ENCODE measurements around the gene KIAA0930.

The KIAA0930 gene

DNA sequence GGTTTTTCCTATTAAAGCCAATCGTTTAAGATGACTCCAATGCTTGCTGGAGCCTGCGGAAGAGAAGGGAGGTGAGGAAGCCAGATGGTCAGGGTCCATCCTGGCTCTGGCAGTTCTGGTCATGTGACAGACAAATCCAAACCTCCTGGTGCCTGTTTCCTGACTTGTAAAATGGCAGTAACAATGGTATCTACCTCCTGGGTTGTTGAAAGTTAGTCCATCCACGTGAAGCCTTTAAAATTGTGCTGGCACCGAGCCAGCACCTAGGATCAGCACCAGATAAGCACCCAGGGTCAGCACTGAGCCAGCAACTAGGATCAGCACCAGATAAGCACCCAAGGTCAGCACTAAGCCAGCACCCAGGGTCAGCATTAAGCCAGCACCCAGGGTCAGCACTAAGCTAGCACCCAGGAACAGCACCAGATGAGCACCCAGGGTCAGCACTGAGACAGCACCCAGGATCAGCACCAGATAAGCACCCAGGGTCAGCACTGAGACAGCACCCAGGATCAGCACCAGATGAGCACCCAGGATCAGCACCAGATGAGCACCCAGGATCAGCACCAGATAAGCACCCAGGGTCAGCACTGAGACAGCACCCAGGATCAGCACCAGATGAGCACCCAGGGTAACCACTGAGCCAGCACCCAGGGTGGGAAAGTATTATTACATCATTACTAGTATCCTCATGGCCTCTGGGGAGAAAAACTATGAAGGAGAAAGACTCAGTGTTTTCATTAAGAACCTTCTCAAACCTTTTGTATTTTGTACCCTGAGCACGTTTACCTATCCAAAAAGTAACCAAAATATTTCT lies 17.2 kb downstream of the KIAA0930 start:
- DNase-seq: no peak

DNA sequence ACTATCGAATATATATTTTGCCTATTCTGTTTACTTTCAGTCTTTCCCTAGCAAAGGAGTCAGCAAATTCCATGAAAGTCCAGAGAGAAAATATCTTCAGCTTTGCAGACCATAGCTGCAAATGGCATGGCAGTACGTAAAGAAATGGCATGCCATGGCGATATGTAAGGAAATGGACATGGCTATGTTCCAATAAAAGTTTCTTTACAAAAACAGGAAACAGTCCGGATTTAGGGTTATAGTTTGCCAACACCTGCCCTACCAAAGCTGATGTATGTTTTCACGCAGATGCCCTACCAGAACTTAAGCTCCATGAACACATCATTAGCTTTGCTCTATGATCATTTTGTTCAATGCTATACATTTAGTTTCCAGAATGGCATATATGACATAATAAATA lies 19.5 kb downstream of the KIAA0930 start:
- DNase-seq: no peak

DNA sequence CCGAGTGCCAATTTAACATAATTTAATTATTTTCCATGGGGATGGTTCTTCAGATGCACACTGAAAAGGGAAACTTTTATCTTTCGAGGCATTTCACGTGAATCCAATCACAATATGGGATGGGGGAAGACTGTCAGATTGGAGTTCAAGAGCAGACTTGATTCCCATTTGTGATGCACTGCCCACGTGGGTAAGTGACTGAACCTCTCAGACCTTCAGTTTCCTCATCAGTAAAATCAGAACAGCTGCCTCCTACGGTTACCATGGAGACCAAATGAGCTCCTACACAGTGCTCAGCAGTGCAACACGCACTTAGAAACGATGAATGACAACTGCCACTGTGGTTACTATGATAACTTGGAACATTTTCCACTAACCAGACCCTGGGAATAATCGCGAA lies 21.7 kb downstream of the KIAA0930 start:
- peak in 3 of 51 donors; percentile 8 to 24 (median 23) for DNase-seq

- DNase-seq: no peak
Measured at GRCh38 chr22:45217806-45218205, 22.9 kb downstream of the KIAA0930 start.

DNA sequence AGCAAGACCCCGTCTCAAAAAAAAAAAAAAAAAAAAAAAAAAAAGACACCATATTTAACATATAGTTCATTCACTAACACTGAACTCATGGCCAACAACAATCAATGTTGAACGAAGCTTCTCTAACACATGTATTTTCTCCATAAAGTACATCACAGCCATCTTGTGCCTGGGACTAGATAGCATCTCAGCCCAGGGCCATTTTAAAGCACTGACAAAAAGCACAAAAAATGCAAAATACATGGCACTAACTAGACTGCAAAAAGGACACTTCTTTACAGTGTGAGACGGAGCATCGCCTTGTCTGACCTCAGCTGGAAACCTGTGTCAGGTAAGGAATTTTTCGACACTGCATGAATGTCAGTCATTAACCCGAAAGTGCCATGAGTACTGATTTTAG lies 23.3 kb downstream of the KIAA0930 start:
- DNase-seq: no peak

DNA sequence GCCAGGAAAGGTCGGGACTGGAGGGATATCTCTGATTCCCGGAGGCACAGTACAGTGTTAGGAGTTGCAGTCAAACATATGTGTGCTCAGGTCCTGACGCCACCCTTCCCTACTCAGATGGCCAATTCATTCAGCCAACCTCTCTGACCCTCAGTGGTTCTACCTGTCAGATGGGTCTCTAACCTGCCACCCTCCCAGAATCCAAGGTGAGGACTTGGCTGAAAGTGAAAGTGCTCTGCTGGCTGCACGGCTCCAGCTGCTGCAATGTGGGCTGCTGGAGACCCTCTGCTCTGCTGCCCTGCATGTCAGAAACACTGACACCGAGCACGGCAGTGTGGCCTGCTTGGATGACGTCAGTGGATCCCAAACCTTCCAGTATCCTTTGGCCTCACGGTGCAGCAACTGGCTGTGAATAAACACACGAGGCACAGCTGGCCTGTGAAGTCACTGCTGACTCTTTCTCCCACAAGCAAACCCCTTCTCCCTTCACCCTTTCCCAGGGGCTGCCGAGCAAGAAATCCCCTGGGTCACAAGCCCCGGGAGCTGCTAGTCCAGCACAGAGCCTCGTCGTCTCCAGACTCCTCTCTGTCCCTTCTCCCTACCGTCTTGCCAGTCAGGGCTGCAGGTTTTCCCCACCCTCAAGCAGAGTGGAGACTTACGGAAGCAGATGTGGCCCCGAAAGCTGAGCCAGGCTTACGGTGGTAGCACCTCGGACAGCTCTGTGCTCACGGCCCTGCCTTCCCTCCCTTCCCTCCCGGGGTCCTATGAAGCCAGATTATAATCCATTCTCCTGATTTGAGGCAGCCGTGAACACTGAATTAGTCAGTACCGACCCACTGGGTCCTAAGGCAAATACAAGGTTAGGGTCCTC lies 24.3 kb downstream of the KIAA0930 start:
- DNase-seq: peak in 6 of 51 donors; percentile 30 to 49 (median 34)

DNA sequence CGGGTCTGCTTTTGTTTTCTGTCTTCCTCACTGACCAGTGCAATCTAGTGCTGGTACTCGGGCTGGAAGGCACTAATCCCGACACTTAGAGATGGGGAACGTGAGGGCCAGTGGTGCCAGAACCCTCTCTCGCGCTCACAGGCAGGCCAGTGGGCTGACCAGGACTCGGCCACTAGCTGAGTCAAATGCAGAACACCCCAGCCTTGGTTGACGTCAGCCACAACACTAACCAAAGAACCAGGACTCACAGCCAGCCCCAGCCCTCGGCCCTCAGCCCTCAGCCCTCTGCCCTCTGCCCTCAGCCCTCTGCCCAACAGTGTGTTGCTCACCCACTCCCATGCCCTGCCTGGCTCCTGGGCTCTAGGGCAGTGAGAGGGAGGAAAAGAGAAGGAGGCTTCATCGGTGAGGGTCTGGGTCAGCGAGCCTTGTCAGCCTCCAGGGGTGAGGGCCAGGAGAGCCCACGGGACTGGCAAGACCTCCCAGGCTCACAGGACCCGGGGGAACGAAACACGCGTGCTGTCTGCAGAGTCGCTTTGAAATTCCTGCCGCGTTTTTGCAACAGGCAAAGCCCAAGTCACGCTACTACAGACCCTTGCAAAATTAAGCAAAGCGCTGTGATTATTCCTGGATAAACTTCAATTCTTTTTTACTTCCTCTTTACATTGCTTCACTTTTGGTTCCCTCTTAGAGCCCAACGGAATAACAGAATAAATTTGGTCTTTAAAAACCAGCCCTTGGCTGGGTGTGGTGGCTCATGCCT lies 27.5 kb downstream of the KIAA0930 start:
- peak in 41 of 51 donors; percentile 28 to 82 (median 53) for DNase-seq

DNA sequence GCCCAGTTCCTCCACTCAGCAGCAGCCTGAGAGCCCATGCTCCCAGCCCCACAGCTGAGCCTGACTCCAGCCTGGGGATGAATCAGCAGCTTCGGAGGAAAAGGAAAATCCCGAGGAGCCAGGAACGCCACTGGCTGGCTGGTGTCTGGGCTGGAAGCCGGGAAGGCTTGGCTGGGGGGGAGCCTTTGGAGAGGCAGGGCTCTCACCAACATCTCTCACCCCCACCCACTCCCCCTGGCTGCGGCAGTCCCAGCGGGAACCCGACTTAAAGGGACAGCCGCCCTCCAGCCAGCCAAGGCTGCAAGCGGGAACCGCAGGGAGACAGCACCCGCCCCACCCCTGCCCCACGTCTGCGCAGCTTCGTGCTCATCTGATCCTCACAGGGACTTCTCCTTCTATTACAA lies 28.4 kb downstream of the KIAA0930 start:
- peak in 50 of 51 donors; percentile 45 to 95 (median 85) for DNase-seq

- DNase-seq: no peak
Measured at GRCh38 chr22:45211848-45212247, 28.8 kb downstream of the KIAA0930 start.

DNA sequence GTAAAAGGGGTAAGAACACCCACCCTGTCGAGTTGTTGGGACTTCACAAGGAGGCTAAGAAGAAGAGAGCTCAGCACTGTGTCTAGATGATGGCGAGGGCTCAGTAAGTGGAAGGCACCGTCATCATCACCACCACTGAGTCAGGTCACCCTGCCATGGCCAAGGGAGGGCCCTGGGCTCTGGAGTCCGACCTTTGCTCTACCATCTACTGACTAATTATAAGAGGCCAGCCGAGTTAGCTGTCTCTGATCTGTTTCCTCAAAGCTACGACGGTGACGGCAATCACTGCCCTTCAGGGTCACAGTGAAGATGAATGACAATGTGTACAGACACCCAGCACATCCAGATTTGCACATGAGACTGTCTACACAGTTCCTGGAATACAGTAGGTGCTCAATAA lies 29.3 kb downstream of the KIAA0930 start:
- no peak for DNase-seq

DNA sequence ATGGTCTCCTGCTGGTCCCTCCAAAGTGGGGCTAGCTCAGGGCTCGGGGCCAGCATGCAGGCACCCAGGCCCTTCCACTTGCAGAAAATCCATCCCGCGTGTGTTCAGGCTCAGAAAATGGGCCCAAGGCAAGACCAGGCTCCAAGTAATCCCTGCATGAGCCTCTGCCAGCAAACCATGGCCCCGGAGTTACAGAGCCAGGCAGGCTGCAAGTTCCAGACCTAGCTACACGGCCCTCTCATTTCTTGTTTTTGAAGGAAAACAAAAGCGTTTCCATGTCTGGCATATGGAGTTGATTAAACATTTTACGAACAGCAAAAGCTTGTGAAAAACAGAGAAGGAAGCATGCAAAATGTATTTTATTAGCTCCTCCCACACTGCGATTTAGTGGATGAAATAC lies 29.7 kb downstream of the KIAA0930 start:
- DNase-seq: peak in 1 of 51 donors; percentile 53

DNA sequence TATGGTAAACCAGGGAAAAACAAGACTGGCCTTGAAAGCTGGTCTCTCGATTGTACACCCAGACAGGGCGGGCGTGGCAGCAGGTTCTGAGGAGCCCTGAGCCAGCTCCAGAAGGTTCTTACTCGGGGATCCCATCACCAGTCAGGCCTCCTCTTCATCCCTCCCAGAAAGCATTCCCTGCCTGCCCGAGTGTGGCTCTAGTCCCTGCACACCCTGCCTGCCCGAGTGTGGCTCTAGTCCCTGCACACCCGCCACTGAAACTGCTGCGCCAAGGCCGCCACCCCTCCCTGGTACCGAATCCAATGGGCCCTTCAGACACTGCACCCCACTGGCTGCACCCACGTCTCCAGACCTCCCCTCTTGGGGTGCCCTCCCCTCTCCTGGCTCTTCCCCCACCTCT lies 30.1 kb downstream of the KIAA0930 start:
- peak in 6 of 51 donors; percentile 29 to 55 (median 38) for DNase-seq

DNA sequence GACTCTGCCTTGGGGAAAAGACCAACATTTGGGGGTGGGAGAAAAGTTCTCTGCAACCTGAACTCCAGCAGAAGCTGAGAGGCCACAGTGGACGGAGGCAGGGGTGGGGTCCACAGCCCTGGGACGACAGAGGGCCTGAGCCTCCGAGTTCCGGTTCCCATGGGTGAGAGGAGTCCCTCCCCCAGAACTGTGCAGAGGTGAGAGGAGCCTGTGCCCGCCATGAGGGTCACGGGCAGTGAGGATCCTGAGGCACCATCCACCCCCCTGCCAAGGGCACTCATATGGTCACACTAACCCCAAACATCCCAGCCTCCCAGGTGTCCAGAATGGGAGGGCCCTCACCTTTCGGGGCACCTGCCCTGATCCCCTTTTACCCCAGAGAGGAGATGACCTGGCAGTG lies 30.5 kb downstream of the KIAA0930 start:
- no peak for DNase-seq

GRCh38 chr22:45208993-45209838 lies 31.5 kb downstream of the KIAA0930 start:
- DNase-seq: peak; percentile 44 to 97 (median 82)

DNA sequence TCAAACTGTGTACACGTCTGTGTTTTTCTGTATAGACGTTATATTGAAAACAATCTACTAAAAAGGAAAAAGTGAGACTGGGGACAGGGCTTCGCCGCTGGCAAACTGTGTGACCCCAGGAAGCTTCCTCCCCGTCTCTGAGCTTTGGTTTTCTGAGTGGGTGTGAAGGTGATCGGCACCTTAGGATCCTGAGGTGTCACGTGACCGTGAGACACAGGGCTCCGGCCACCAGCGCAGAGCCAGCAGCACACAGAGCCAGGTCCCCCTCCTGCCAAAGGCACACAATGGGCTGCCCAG lies 32.0 kb downstream of the KIAA0930 start:
- peak in 3 of 51 donors; percentile 63 to 86 (median 76) for DNase-seq

GRCh38 chr22:45207981-45208664 lies 32.6 kb downstream of the KIAA0930 start:
- peak in 8 of 51 donors; percentile 29 to 78 (median 44) for DNase-seq

GRCh38 chr22:45207533-45207932 lies 33.2 kb downstream of the KIAA0930 start:
- DNase-seq: no peak

GRCh38 chr22:45206233-45206632 lies 34.5 kb downstream of the KIAA0930 start:
- DNase-seq: no peak

DNA sequence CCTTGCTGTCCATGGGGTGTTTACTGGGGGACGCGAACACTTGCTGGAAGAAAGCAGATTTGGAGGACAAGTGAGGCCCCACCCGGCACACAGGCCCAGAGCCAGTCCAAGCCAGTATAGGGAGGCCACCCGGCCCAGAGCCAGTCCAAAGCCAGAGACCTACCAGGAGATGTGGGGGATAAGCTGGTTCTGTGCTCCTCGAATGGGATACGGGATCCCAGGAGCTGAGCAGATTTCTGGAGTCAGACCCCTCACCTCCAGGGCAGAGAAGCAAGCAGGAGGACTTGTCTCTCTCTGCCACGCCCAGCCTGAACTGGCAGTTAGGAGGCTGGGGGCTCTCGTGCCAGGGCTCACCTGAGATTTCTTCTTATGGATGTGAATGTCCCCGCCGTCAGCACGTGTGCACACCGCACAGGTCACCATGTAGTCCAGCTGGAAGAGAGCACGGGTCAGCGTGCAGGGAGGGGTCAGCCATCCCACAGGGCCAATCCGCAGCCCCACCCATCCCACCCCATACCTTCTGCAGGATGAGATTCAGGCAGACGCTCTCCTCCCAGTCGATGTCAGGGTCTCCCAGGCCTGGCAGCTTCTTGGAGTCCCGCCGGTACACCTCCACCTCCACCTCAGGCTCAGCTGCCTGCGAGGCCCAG lies 35.3 kb downstream of the KIAA0930 start:
- no peak for DNase-seq

GRCh38 chr22:45204819-45205218 lies 35.9 kb downstream of the KIAA0930 start:
- no peak for DNase-seq

Measured in hypothalamus (tissue), 51 donors.